ENCODE results near the gene TXNDC11. TPM values are rescaled to one million over a fixed set of nuclear protein-coding genes. Genes with fewer than 3 reads are reported as not detected.

The TXNDC11 gene
- total and polyA plus RNA-seq, 2 experiments from 2014 or later: 6.8 to 12.0 TPM

- no peak overlapping the region for H2AFZ ChIP-seq
- peaks cover 45% of the 10 kb centered on the region for H3K79me2 ChIP-seq (replicated peaks; ENCODE audit: insufficient read depth)
- peaks cover 7% of the 10 kb centered on the region for H3K27me3 Mint-ChIP-seq (ENCODE audit: insufficient read depth, low read depth, poor library complexity)
- H3K4me1 ChIP-seq (ENCODE audit: insufficient read depth): peaks cover 8% of the 10 kb centered on the region
- H4K20me1 ChIP-seq (replicated peaks; ENCODE audit: insufficient read depth): no peaks in the 10 kb centered on the region; the same call in none of the 2 replicates
- H3F3A ChIP-seq (replicated peaks; ENCODE audit: low read depth): no peaks in the 10 kb centered on the region
- H3K4me2 ChIP-seq: no peak overlapping the region
- TF ChIP-seq EZH2phosphoT487 (IDR thresholded peaks at IDR 0.05; ENCODE audit: unreplicated experiment) (no peak), NANOG (IDR thresholded peaks at IDR 0.05; ENCODE audit: borderline replicate concordance) (no peak), JUNB (IDR thresholded peaks at IDR 0.05; ENCODE audit: unreplicated experiment) (no peak), CREB1 (CRISPR knock-in tag; IDR thresholded peaks at IDR 0.05; ENCODE audit: low read depth) (no peak), REST (IDR thresholded peaks at IDR 0.05; ENCODE audit: unreplicated experiment) (no peak), CTCF (conservative IDR thresholded peaks at IDR 0.05; ENCODE audit: low read depth in 2 of 2) (no peak), STAT1 (IDR thresholded peaks at IDR 0.05; ENCODE audit: unreplicated experiment) (no peak), ZNF114 (CRISPR knock-in tag; IDR thresholded peaks at IDR 0.05) (no peak), ETS1 (IDR thresholded peaks at IDR 0.05) (no peak), EZH2 (IDR thresholded peaks at IDR 0.05; ENCODE audit: low read depth, unreplicated experiment) (no peak), ZNF462 (CRISPR knock-in tag; IDR thresholded peaks at IDR 0.05) (no peak), ZNF331 (CRISPR knock-in tag; IDR thresholded peaks at IDR 0.05; ENCODE audit: low read depth) (no peak), POLR2AphosphoS5 (IDR thresholded peaks at IDR 0.05; ENCODE audit: low read depth) (no peak)
- no peak overlapping the region for H3K27ac ChIP-seq (ENCODE audit: low read depth)
- ATAC-seq: no peak
- H3K4me1 Mint-ChIP-seq: peaks cover 10% of the 10 kb centered on the region
- no peak for DNase-seq (ENCODE audit: low spot score)
- peaks cover 19% of the 10 kb centered on the region; the same call in 2 of the 3 replicates for H3K36me3 Mint-ChIP-seq (ENCODE audit: low read depth)
- no peaks in the 10 kb centered on the region for H3K9me2 ChIP-seq (ENCODE audit: insufficient read depth)
- no peak overlapping the region for H3K4me3 Mint-ChIP-seq
- peaks cover 21% of the 10 kb centered on the region for H3K36me3 ChIP-seq (ENCODE audit: insufficient read depth)
- H3K4me3 ChIP-seq: no peak overlapping the region
- no peaks in the 10 kb centered on the region for H3K27me3 ChIP-seq (ENCODE audit: insufficient read depth)
- no peaks in the 10 kb centered on the region for H3K9me3 Mint-ChIP-seq
- no peak overlapping the region for H3K27ac Mint-ChIP-seq
These were observed 36.4 kb upstream of the TXNDC11 start for GRCh38 chr16:11779074-11779473.
